Tibial nerve (tissue), 4 donors: ENCODE results near the gene WASF3. TPM values are rescaled to one million over a fixed set of nuclear protein-coding genes. Genes with fewer than 3 reads are reported as not detected.

Experiments
- DNase-seq, 2 donors: peaks; one replicate each; pipeline ENCODE4 v3.0.0-alpha.2; 2019; ENCODE audit warnings: low spot score in 2 of 2
- H3K27ac ChIP-seq, 4 donors: fragments of 200-600 bp; sonication (generic) in 3 of 4; one replicate each; pipeline ENCODE4 v1.5.1; 2017 to 2019; ENCODE audit warnings: mild to moderate bottlenecking in 1 of 4
- H3K27me3 ChIP-seq, 2 donors: fragments of 200-600 bp; sonication (generic) in 1 of 2; one replicate each; pipeline versions ENCODE4 v1.5.1 to v1.6.0; 2017 to 2019
- H3K36me3 ChIP-seq, 3 donors: fragments of 200-600 bp; sonication (generic); one replicate each; pipeline ENCODE4 v1.5.1; 2018 to 2019
- H3K4me1 ChIP-seq, 4 donors: fragments of 200-600 bp; sonication (generic) in 3 of 4; one replicate each; pipeline ENCODE4 v1.5.1; 2017 to 2019
- H3K4me3 ChIP-seq, 4 donors: fragments of 200-600 bp; sonication (generic) in 3 of 4; one replicate each; pipeline ENCODE4 v1.5.1; 2017 to 2019; ENCODE audit warnings: mild to moderate bottlenecking in 1 of 4, moderate library complexity in 1 of 4
- H3K9me3 ChIP-seq, 4 donors: fragments of 200-600 bp; sonication (generic) in 3 of 4; one replicate each; pipeline ENCODE4 v1.5.1; 2017 to 2019
- CTCF ChIP-seq, 5 experiments: fragments of 200-600 bp in 3 of 5; fragments of 450-650 bp in 2 of 5; sonication (generic) in 3 of 5; IDR thresholded peaks; one replicate each; pipeline ENCODE4 v1.5.1; 2016 to 2019; ENCODE audit warnings: antibody characterized with exemption in 5 of 5, mild to moderate bottlenecking in 3 of 5, moderate library complexity in 2 of 5
- EP300 ChIP-seq, 2 donors: sonication (generic); formaldehyde crosslinking; IDR thresholded peaks; one replicate each; pipeline ENCODE4 v1.6.1; 2017; ENCODE audit warnings: antibody characterized with exemption in 2 of 2, mild to moderate bottlenecking in 1 of 2
- POLR2A ChIP-seq, 2 donors: fragments of 450-650 bp; IDR thresholded peaks; one replicate each; pipeline ENCODE4 v1.6.1; 2017; ENCODE audit warnings: antibody characterized with exemption in 2 of 2, mild to moderate bottlenecking in 2 of 2, moderate library complexity in 2 of 2
- WGBS, 2 donors: methylation state at CpG; one replicate each; pipeline ENCODE4 v1.1.5; 2018; 5-methylcytosine and 5-hydroxymethylcytosine counted together
- total RNA-seq, 4 donors: library from RNA; depleted of rRNA; stranded (reverse); fragments of >200 nt; gene quantifications; one replicate each; pipeline ENCODE4 v1.1.0, GENCODE V29; 2016

Gene WASF3
- total RNA-seq, 4 donors from 2014 or later, result 23.7 to 47.9 (median 40.7) TPM

- Histone ChIP-seq H3K27ac (no peak overlapping the region), H3K4me1 (no peaks in the 10 kb centered on the region), H3K9me3 (no peaks in the 10 kb centered on the region), H3K27me3 (no peaks in the 10 kb centered on the region), H3K4me3 (no peak overlapping the region), H3K36me3 (no peaks in the 10 kb centered on the region)
- 84 to 97% methylated on average over 3 of the region's 3 CpGs for WGBS, 2 donors
- TF ChIP-seq POLR2A (IDR thresholded peaks at IDR 0.05), result no peak
- no peak for TF ChIP-seq EP300 (IDR thresholded peaks at IDR 0.05)
- TF ChIP-seq CTCF (IDR thresholded peaks at IDR 0.05), result no peak
- DNase-seq, result no peak
These were observed 14.0 kb downstream of the WASF3 start for GRCh38 chr13:26571518-26571917.

GRCh38 chr13:26575244-26575643 is 17.8 kb downstream of the WASF3 start:
- H3K9me3 ChIP-seq, result peaks cover 0 to 7% (median 0%) of the 10 kb centered on the region in 4 donors
- DNase-seq, result no peak
- H3K4me1 ChIP-seq, result no peaks in the 10 kb centered on the region
- TF ChIP-seq CTCF (IDR thresholded peaks at IDR 0.05) (no peak), EP300 (IDR thresholded peaks at IDR 0.05) (no peak), POLR2A (IDR thresholded peaks at IDR 0.05) (no peak)
- H3K27ac ChIP-seq, result no peak overlapping the region
- 91 to 93% methylated on average over 2 of the region's 2 CpGs for WGBS, 2 donors
- no peaks in the 10 kb centered on the region for H3K36me3 ChIP-seq
- no peak overlapping the region for H3K4me3 ChIP-seq
- H3K27me3 ChIP-seq, result no peaks in the 10 kb centered on the region

- 90 to 94% methylated on average over 1 of the region's 1 CpG for WGBS, 2 donors
- H3K27me3 ChIP-seq, result no peaks in the 10 kb centered on the region
- peaks cover 0 to 12% (median 0%) of the 10 kb centered on the region in 4 donors for H3K4me1 ChIP-seq
- H3K4me3 ChIP-seq, result no peak overlapping the region
- H3K36me3 ChIP-seq, result no peaks in the 10 kb centered on the region
- H3K9me3 ChIP-seq, result peaks cover 0 to 7% (median 0%) of the 10 kb centered on the region in 4 donors
- TF ChIP-seq CTCF (IDR thresholded peaks at IDR 0.05) (no peak), POLR2A (IDR thresholded peaks at IDR 0.05) (no peak), EP300 (IDR thresholded peaks at IDR 0.05) (no peak)
- DNase-seq, result no peak
- no peak overlapping the region for H3K27ac ChIP-seq
These were observed 22.1 kb downstream of the WASF3 start for GRCh38 chr13:26579580-26579979.

- Histone ChIP-seq H3K4me3 (no peak overlapping the region), H3K36me3 (no peaks in the 10 kb centered on the region), H3K27ac (no peak overlapping the region), H3K27me3 (no peaks in the 10 kb centered on the region), H3K4me1 (peaks cover 0 to 17% (median 0%) of the 10 kb centered on the region in 4 donors), H3K9me3 (peaks cover 0 to under 1% (median 0%) of the 10 kb centered on the region in 4 donors)
- no peak for DNase-seq
- no peak for TF ChIP-seq CTCF (IDR thresholded peaks at IDR 0.05)
- no peak for TF ChIP-seq EP300 (IDR thresholded peaks at IDR 0.05)
- TF ChIP-seq POLR2A (IDR thresholded peaks at IDR 0.05), result no peak
- 78 to 80% methylated on average over 2 of the region's 2 CpGs for WGBS, 2 donors
These were observed 26.2 kb downstream of the WASF3 start for GRCh38 chr13:26583662-26584061.

GRCh38 chr13:26584713-26585112 is 27.2 kb downstream of the WASF3 start:
- peaks cover 0 to 17% (median 0%) of the 10 kb centered on the region in 4 donors for H3K4me1 ChIP-seq
- H3K4me3 ChIP-seq, result no peak overlapping the region
- no peak overlapping the region for H3K27ac ChIP-seq
- no peaks in the 10 kb centered on the region for H3K36me3 ChIP-seq
- no peak for TF ChIP-seq POLR2A (IDR thresholded peaks at IDR 0.05)
- no peak for TF ChIP-seq CTCF (IDR thresholded peaks at IDR 0.05)
- no peak for TF ChIP-seq EP300 (IDR thresholded peaks at IDR 0.05)
- no peaks in the 10 kb centered on the region for H3K9me3 ChIP-seq
- H3K27me3 ChIP-seq, result no peaks in the 10 kb centered on the region
- WGBS, 2 donors, result 42 to 45% methylated on average over 2 of the region's 2 CpGs
- DNase-seq, result no peak
